Measurements from ENCODE around the gene RNU4-1. TPM values are rescaled to one million over a fixed set of nuclear protein-coding genes. Genes with fewer than 3 reads are reported as not detected.
"Not testable (repeated sequence)": the region's sequence is repeated elsewhere in the genome, so short reads cannot be mapped to it uniquely, and the experiment has no call there.

Gene RNU4-1
- total RNA-seq: 1,000 to 10,000 TPM in 5 of 6 donors, 100 to 1,000 TPM in 1; 597 to 2,620 (median 1,226) TPM
- not detected for polyA plus RNA-seq

- Histone ChIP-seq H3K27ac (peak within 1 kb of the TSS; percentile 98 to 99 (median 98)), H3K27me3 (no peaks in the 10 kb centered on the region), H3K4me3 (peak within 1 kb of the TSS; percentile 33 to 59 (median 43)), H3K4me1 (peaks cover 0 to 5% (median 0%) of the 10 kb centered on the region in 3 donors), H3K36me3 (no peaks in the 10 kb centered on the region), H3K9me3 (no peaks in the 10 kb centered on the region)
- 0% methylated on average over 29 of the region's 29 CpGs for WGBS, 2 donors
- DNase-seq: peak in 5 of 6 donors; percentile 58 to 82 (median 72)
- intact Hi-C loops (cut with DNase I): no loop called here
- ATAC-seq: peak; percentile 57 to 74 (median 66)
- TF ChIP-seq CTCF (IDR thresholded peaks at IDR 0.05): no peak
- peak; percentile 93 for FAIRE-seq
These were observed at the start of gene RNU4-1 for GRCh38 chr12:120292661-120293531. RNU4-1 (minus strand) TSS chr12:120293237.

GRCh38 chr12:120342175-120343038, 49.4 kb upstream of the RNU4-1 start:
- no peaks in the 10 kb centered on the region for H3K9me3 ChIP-seq
- TF ChIP-seq CTCF (IDR thresholded peaks at IDR 0.05): no peak
- no peaks in the 10 kb centered on the region for H3K27me3 ChIP-seq
- 67 to 75% methylated on average over 27 to 30 of the region's 30 CpGs for WGBS, 2 donors
- H3K27ac ChIP-seq: no peak overlapping the region
- no peak for ATAC-seq
- FAIRE-seq: no peak
- H3K4me1 ChIP-seq: no peaks in the 10 kb centered on the region
- H3K4me3 ChIP-seq: no peak overlapping the region
- intact Hi-C loops (cut with DNase I): no loop called here
- no peak for DNase-seq
- H3K36me3 ChIP-seq: no peaks in the 10 kb centered on the region

GRCh38 chr12:120339256-120339655, 46.2 kb upstream of the RNU4-1 start:
- Histone ChIP-seq H3K4me3 (no peak overlapping the region), H3K27ac (no peak overlapping the region), H3K4me1 (no peaks in the 10 kb centered on the region), H3K27me3 (no peaks in the 10 kb centered on the region), H3K9me3 (no peaks in the 10 kb centered on the region), H3K36me3 (no peaks in the 10 kb centered on the region)
- DNase-seq: no peak
- 92 to 94% methylated on average over 4 of the region's 4 CpGs for WGBS, 2 donors
- intact Hi-C loops (cut with DNase I): no loop called here
- ATAC-seq: no peak
- TF ChIP-seq CTCF (IDR thresholded peaks at IDR 0.05): no peak
- FAIRE-seq: no peak

GRCh38 chr12:120337730-120338129, 44.7 kb upstream of the RNU4-1 start:
- no peak overlapping the region for H3K27ac ChIP-seq
- no peaks in the 10 kb centered on the region for H3K36me3 ChIP-seq
- H3K27me3 ChIP-seq: no peaks in the 10 kb centered on the region
- ATAC-seq: no peak
- no peak for DNase-seq
- WGBS, 2 donors: 90 to 96% methylated on average over 2 of the region's 2 CpGs
- intact Hi-C loops (cut with DNase I): no loop called here
- no peak overlapping the region for H3K4me3 ChIP-seq
- no peak for FAIRE-seq
- no peak for TF ChIP-seq CTCF (IDR thresholded peaks at IDR 0.05)
- H3K4me1 ChIP-seq: no peaks in the 10 kb centered on the region
- no peaks in the 10 kb centered on the region for H3K9me3 ChIP-seq

GRCh38 chr12:120336392-120336791, 43.4 kb upstream of the RNU4-1 start:
- ATAC-seq; DNase-seq; H3K27me3 ChIP-seq; FAIRE-seq; H3K4me3 ChIP-seq; H3K4me1 ChIP-seq; H3K27ac ChIP-seq; intact Hi-C loops (cut with DNase I); H3K9me3 ChIP-seq; H3K36me3 ChIP-seq: not testable (repeated sequence)
- 91 to 94% methylated on average over 2 of the region's 2 CpGs for WGBS, 2 donors
